AG09309 (cell line): ENCODE results near the gene MTUS2.

Experiments
- DNase-seq: peaks from one replicate; pipeline ENCODE4 v3.0.0-alpha.2; 2010; ENCODE audit warnings: low read depth
- H3K4me3 ChIP-seq: 2 replicates; pipeline ENCODE4 v1.5.1; 2011; ENCODE audit warnings: mild to moderate bottlenecking, low read depth, low read length, moderate library complexity; ENCODE audit not compliant: control insufficient read depth
- CTCF ChIP-seq: IDR thresholded peaks from 2 replicates; pipeline ENCODE4 v1.5.1; 2011; ENCODE audit warnings: mild to moderate bottlenecking, low read depth, low read length, inconsistent platforms; ENCODE audit not compliant: insufficient read depth, control insufficient read depth; ENCODE audit errors: missing control alignments

Gene MTUS2

DNA sequence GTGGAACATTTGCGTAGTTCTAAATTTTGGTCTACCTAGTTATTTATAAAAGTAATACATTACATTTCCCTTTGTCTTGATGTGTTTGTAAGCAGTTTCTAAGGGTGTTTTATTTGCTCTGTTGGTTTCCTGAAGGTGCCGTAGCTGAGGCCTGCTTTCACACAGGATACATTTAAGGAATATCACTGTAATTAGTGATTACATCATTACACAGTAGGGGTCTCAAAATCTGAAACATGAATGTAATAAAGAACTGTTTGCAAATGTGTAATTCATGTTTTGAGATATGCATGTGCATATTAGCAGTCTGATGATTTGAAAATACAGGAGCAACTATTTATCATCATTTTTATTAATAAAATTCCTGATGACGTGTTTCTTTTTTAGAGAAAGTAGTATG is 281.8 kb downstream of the MTUS2 start:
- no peak overlapping the region for H3K4me3 ChIP-seq
- TF ChIP-seq CTCF, result no peak
- no peak for DNase-seq

DNA sequence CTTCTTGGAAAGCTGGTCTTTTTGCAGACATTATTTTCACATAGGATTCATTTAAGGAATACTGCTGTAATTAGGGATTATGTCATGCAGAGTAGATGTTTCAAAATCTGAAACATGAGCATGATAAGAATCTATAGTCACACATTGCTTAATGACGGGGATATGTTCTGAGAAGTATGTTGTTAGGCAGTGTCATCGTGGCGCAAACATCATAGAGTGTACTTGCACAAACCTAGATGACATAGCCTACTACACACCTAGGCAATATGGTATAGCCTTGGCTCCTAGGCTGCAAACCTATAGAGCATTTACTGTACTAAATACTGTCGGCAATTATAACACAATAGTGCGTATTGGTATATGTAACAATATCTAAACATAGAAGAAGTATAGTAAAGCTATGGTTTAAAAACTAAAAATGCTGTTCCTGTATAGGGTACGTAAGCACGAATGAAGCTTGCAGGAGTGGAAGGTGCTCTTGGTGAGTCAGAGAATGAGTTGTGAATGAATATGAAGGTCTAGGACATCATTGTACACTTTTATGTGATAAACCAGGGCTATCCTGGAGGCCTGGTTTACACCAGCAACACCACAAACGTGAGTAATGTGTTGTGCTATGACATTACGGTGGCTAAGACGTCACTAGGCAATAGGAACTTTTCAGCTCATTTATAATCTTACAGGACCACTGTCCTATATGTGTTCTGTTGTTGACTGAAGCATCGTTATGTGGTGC is 283.1 kb downstream of the MTUS2 start:
- no peak for TF ChIP-seq CTCF
- no peak for DNase-seq
- no peak overlapping the region for H3K4me3 ChIP-seq

- H3K4me3 ChIP-seq, result no peak overlapping the region
- no peak for DNase-seq
- TF ChIP-seq CTCF, result no peak
Observed at GRCh38 chr13:29104461-29104860, 284.3 kb downstream of the MTUS2 start.

DNA sequence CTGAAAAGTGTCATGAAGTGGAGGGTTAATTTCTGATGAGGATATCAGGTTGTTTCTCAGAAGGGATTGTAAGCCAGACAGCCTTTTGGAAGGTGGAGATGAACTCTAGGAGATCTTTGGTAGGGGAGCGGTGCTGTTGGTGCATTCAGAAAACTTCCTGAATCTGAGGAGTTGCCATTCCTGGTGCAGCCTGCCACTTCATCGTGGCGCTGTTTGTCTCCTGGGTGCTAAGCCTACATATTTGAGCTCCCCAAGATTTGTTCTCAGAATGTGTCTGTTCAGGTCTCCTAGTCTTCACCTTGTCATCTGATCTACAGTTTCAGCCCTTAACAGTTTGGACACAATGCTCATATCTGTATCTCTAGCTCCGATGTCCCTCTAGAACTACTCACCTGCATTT is 285.6 kb downstream of the MTUS2 start:
- no peak for DNase-seq
- H3K4me3 ChIP-seq, result no peak overlapping the region
- TF ChIP-seq CTCF, result no peak

DNA sequence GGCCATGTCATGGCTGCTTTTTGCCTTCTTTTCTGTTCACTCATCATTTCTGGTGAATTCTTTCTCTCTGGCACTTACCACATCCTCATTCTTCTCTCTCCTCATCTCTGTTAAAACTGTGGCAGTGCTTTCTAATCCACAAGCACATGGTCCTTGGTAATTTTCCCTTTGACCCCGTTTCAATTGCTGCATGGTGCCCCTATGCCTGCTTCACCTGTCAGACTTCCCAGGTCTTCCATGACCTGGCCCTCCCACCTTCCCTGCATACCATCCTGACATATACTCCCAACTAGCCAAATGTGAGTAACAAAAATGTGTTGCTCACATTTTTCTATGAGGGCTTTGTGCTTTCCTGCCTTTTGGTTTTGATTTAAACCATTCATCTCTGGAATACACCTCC is 286.5 kb downstream of the MTUS2 start:
- H3K4me3 ChIP-seq, result no peak overlapping the region
- TF ChIP-seq CTCF, result no peak
- DNase-seq, result no peak

- no peak for DNase-seq
- no peak for TF ChIP-seq CTCF
- no peak overlapping the region for H3K4me3 ChIP-seq
Observed at GRCh38 chr13:29108068-29108786, 288.1 kb downstream of the MTUS2 start.
